Coronary artery (tissue), 2 donors: ENCODE results near the gene MFAP3L.

Experiments
- DNase-seq: peaks from one replicate; pipeline ENCODE4 v3.0.0-alpha.2; 2017; ENCODE audit warnings: low spot score
- H3K27ac ChIP-seq, 2 donors: fragments of 200-600 bp; sonication (generic); one replicate each; pipeline ENCODE4 v1.5.1; 2016 to 2019
- H3K4me3 ChIP-seq: fragments of 200-600 bp; sonication (generic); 2 replicates; pipeline ENCODE4 v1.5.1; 2016; ENCODE audit warnings: mild to moderate bottlenecking, moderate library complexity
- TF ChIP-seq, protein P1 (sequence below): fragments of 200-600 bp; sonication (generic); IDR thresholded peaks from one replicate; pipeline ENCODE4 v1.5.1; 2019; ENCODE audit warnings: antibody characterized with exemption

The MFAP3L gene

DNA sequence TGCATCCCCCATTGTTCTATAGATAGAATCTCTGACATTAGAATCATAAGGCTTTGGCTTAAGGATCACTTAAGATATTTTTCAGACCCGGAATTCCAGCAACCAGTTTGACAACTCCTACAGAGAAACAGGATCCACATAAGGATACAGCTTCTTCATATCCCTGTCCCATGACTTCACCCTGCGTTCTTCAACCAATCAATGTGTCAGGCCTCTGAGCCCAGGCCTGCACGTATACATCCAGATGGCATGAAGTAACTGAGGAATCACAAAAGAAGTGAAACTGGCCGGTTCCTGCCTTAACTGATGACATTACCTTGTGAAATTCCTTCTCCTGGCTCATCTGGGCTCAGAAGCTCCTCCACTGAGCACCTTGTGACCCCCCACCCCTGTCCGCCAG is 85.1 kb downstream of the MFAP3L start:
- Histone ChIP-seq H3K4me3 (no peak overlapping the region), H3K27ac (no peak overlapping the region)
- DNase-seq = no peak
- TF ChIP-seq, protein P1, sequence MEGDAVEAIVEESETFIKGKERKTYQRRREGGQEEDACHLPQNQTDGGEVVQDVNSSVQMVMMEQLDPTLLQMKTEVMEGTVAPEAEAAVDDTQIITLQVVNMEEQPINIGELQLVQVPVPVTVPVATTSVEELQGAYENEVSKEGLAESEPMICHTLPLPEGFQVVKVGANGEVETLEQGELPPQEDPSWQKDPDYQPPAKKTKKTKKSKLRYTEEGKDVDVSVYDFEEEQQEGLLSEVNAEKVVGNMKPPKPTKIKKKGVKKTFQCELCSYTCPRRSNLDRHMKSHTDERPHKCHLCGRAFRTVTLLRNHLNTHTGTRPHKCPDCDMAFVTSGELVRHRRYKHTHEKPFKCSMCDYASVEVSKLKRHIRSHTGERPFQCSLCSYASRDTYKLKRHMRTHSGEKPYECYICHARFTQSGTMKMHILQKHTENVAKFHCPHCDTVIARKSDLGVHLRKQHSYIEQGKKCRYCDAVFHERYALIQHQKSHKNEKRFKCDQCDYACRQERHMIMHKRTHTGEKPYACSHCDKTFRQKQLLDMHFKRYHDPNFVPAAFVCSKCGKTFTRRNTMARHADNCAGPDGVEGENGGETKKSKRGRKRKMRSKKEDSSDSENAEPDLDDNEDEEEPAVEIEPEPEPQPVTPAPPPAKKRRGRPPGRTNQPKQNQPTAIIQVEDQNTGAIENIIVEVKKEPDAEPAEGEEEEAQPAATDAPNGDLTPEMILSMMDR = no peak

DNA sequence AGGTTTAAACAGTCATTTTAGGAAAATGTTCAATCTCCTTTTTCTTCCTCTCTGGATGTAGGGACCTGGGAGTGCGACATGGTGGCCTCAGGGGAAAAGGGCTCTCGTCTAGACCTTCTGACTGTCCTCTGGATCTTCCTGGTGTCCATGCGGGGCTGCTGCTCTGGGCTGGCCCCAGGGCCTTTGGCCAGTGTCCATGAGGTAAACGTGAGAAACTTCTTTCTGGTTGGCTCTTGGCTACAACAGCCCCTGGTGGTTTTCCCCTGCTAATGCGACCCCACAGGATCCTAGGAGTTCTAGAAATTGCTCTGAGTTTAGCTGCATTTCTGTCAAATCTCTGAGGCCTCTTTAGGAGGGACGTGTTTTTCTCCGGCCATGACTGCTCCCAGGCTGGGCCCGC is 85.7 kb downstream of the MFAP3L start:
- TF ChIP-seq, protein P1 = no peak
- Histone ChIP-seq H3K4me3 (no peak overlapping the region), H3K27ac (no peak overlapping the region)
- no peak for DNase-seq
